ENCODE results near the gene NLRP1.

DNA sequence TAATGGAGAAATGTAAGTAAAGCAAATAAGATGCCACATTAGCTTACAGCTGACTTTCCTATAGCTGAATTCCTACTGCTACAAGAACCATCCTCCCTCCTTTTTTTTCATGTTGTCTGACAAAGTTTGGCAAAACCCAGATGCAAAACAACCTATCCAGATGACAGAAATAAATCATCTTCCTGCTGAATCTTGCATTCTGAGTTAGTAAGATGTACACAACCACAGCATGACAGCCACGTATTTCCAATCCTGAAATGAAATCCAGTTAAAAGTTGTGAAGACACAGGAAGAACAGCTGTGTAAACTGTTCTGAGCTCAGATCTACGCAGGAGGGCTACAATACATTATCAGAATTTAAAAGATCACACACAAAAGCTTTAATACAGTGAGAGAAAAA lies 110.4 kb downstream of the NLRP1 start:
- TF ChIP-seq SIN3A (IDR thresholded peaks at IDR 0.05; ENCODE audit: borderline replicate concordance, insufficient read depth, low read length) = no peak
- TF ChIP-seq TAF1 (IDR thresholded peaks at IDR 0.05; ENCODE audit: borderline replicate concordance, insufficient read depth, low read length) = no peak
- no peak for TF ChIP-seq REST (IDR thresholded peaks at IDR 0.05; ENCODE audit: insufficient read depth in 1 of 2, low read depth in 2 of 2, low read length in 2 of 2)
